Loucy (cell line): Measurements from ENCODE around the gene KLHL2.
"Not testable (repeated sequence)": the region's sequence is repeated elsewhere in the genome, so short reads cannot be mapped to it uniquely, and the experiment has no call there.

Experiments used
- H2AFZ ChIP-seq: fragments of 200-600 bp; sonication (generic); 2 replicates; pipeline ENCODE4 v1.6.0; 2016; ENCODE audit warnings: antibody characterized with exemption, mild to moderate bottlenecking, low read length, moderate library complexity
- H3F3A ChIP-seq: fragments of 200-600 bp; 2 replicates; pipeline ENCODE4 v1.6.0; 2016; ENCODE audit warnings: antibody characterized with exemption, low read depth, mild to moderate bottlenecking
- H3K27me3 ChIP-seq: fragments of 200-600 bp; sonication (generic); 2 replicates; pipeline ENCODE4 v1.6.1; 2014; ENCODE audit warnings: low read length, mild to moderate bottlenecking; ENCODE audit not compliant: insufficient read depth, poor library complexity, severe bottlenecking
- H3K36me3 ChIP-seq: fragments of 200-600 bp; sonication (generic); 2 replicates; pipeline ENCODE4 v1.6.1; 2016; ENCODE audit warnings: low read length; ENCODE audit not compliant: insufficient read depth
- H3K4me1 ChIP-seq: fragments of 200-600 bp; sonication (generic); 2 replicates; pipeline ENCODE4 v1.5.1; 2014; ENCODE audit warnings: low read length, mild to moderate bottlenecking; ENCODE audit not compliant: insufficient read depth, poor library complexity, severe bottlenecking
- H3K4me2 ChIP-seq: fragments of 200-600 bp; sonication (generic); 2 replicates; pipeline ENCODE4 v1.6.0; 2014; ENCODE audit warnings: antibody characterized with exemption, low read length, low read depth, mild to moderate bottlenecking; ENCODE audit not compliant: poor library complexity, severe bottlenecking
- H3K4me3 ChIP-seq: fragments of 200-600 bp; sonication (generic); 2 replicates; pipeline ENCODE4 v1.5.1; 2014; ENCODE audit warnings: low read length, mild to moderate bottlenecking, mixed read lengths; ENCODE audit not compliant: poor library complexity, severe bottlenecking
- H3K79me2 ChIP-seq: fragments of 200-600 bp; sonication (generic); 2 replicates; pipeline ENCODE4 v1.6.1; 2014; ENCODE audit warnings: low read length; ENCODE audit not compliant: insufficient read depth
- H3K9ac ChIP-seq: fragments of 200-600 bp; sonication (generic); 2 replicates; pipeline ENCODE4 v1.6.0; 2014; ENCODE audit warnings: mild to moderate bottlenecking, low read depth, low read length, moderate library complexity; ENCODE audit not compliant: poor library complexity, severe bottlenecking
- H3K9me2 ChIP-seq: fragments of 200-600 bp; sonication (generic); replicated peaks from 2 replicates; pipeline ENCODE4 v1.6.1; 2016; ENCODE audit warnings: low read depth, low read length, mixed read lengths
- H3K9me3 ChIP-seq: fragments of 200-600 bp; sonication (generic); 2 replicates; pipeline ENCODE4 v1.6.1; 2014; ENCODE audit warnings: mild to moderate bottlenecking, antibody characterized with exemption, low read length, low read depth; ENCODE audit not compliant: insufficient read depth
- H4K20me1 ChIP-seq: fragments of 200-600 bp; sonication (generic); 2 replicates; pipeline ENCODE4 v1.6.0; 2014; ENCODE audit warnings: antibody characterized with exemption, low read length, mild to moderate bottlenecking; ENCODE audit not compliant: insufficient read depth, poor library complexity, severe bottlenecking
- CTCF ChIP-seq: fragments of 200-600 bp; sonication (generic); conservative IDR thresholded peaks from 2 replicates; pipeline ENCODE4 v1.5.1; 2014; ENCODE audit warnings: mild to moderate bottlenecking, antibody characterized with exemption, low read length
- EZH2phosphoT487 ChIP-seq: fragments of 200-600 bp; IDR thresholded peaks from 2 replicates; pipeline ENCODE4 v1.6.1; 2018; ENCODE audit warnings: antibody characterized with exemption, mild to moderate bottlenecking, moderate library complexity, borderline replicate concordance

The KLHL2 gene

GRCh38 chr4:165248102-165248501 is 40.7 kb downstream of the KLHL2 start:
- Histone ChIP-seq H3K4me1 (peaks cover 11% of the 10 kb centered on the region), H3K9ac (no peak overlapping the region), H2AFZ (no peak overlapping the region), H3K36me3 (no peaks in the 10 kb centered on the region; the same call in 1 of the 2 replicates), H3K4me3 (no peak overlapping the region), H3K27me3 (no peaks in the 10 kb centered on the region), H3K9me2 (no peaks in the 10 kb centered on the region), H3K79me2 (no peaks in the 10 kb centered on the region), H4K20me1 (no peaks in the 10 kb centered on the region), H3F3A (no peaks in the 10 kb centered on the region), H3K9me3 (no peaks in the 10 kb centered on the region), H3K4me2 (peak overlapping the region; percentile 24)
- no peak for TF ChIP-seq EZH2phosphoT487
- TF ChIP-seq CTCF: no peak

- not testable (repeated sequence) for H3K9me3 ChIP-seq, H3K36me3 ChIP-seq, H2AFZ ChIP-seq, H3F3A ChIP-seq, H3K79me2 ChIP-seq, H3K9ac ChIP-seq, H4K20me1 ChIP-seq, H3K4me2 ChIP-seq, H3K27me3 ChIP-seq, H3K9me2 ChIP-seq, H3K4me3 ChIP-seq
- H3K4me1 ChIP-seq: peaks cover 11% of the 10 kb centered on the region
Measured at GRCh38 chr4:165248904-165249303, 41.5 kb downstream of the KLHL2 start.

GRCh38 chr4:165254771-165255170 is 47.4 kb downstream of the KLHL2 start:
- H2AFZ ChIP-seq, H3K9ac ChIP-seq, H3K36me3 ChIP-seq, H3K79me2 ChIP-seq, H3F3A ChIP-seq, H4K20me1 ChIP-seq, H3K4me3 ChIP-seq, H3K9me2 ChIP-seq, H3K27me3 ChIP-seq, H3K9me3 ChIP-seq: not testable (repeated sequence)
- Histone ChIP-seq H3K4me2 (peak overlapping the region; percentile 44), H3K4me1 (peaks cover 28% of the 10 kb centered on the region)

- H3K79me2 ChIP-seq, H3K9ac ChIP-seq, H3K36me3 ChIP-seq, H3F3A ChIP-seq, H3K27me3 ChIP-seq, H2AFZ ChIP-seq, H3K9me2 ChIP-seq, H4K20me1 ChIP-seq, H3K9me3 ChIP-seq: not testable (repeated sequence)
- Histone ChIP-seq H3K4me2 (peak overlapping the region; percentile 44), H3K4me1 (peaks cover 28% of the 10 kb centered on the region), H3K4me3 (peak overlapping the region; percentile 7)
Measured at GRCh38 chr4:165255439-165255838, 48.1 kb downstream of the KLHL2 start.

- not testable (repeated sequence) for H4K20me1 ChIP-seq, H3K79me2 ChIP-seq, H2AFZ ChIP-seq, H3K27me3 ChIP-seq, H3K36me3 ChIP-seq, H3K9ac ChIP-seq, H3K9me2 ChIP-seq, H3F3A ChIP-seq, H3K9me3 ChIP-seq
- peaks cover 28% of the 10 kb centered on the region for H3K4me1 ChIP-seq
- H3K4me3 ChIP-seq: peak overlapping the region; percentile 9
- peak overlapping the region; percentile 44 for H3K4me2 ChIP-seq
Measured at GRCh38 chr4:165256074-165256659, 48.8 kb downstream of the KLHL2 start.

GRCh38 chr4:165259776-165260175 is 52.4 kb downstream of the KLHL2 start:
- not testable (repeated sequence) for H3F3A ChIP-seq, H3K27me3 ChIP-seq, H3K9ac ChIP-seq, H3K4me3 ChIP-seq, H3K9me2 ChIP-seq, H2AFZ ChIP-seq, H3K36me3 ChIP-seq, H4K20me1 ChIP-seq, H3K9me3 ChIP-seq, H3K79me2 ChIP-seq
- peak overlapping the region; percentile 23 for H3K4me2 ChIP-seq
- H3K4me1 ChIP-seq: peaks cover 25% of the 10 kb centered on the region

GRCh38 chr4:165262306-165262705 is 54.9 kb downstream of the KLHL2 start:
- H3K9ac ChIP-seq, H2AFZ ChIP-seq, H3K27me3 ChIP-seq, H3K36me3 ChIP-seq, H3K79me2 ChIP-seq, H3K9me2 ChIP-seq, H3F3A ChIP-seq, H3K4me2 ChIP-seq, H3K4me3 ChIP-seq, H3K4me1 ChIP-seq, H4K20me1 ChIP-seq, H3K9me3 ChIP-seq: not testable (repeated sequence)
